Stimulated activated CD8-positive, alpha-beta memory T cell treated with anti-CD3 and anti-CD28 coated beads, Interleukin-15, amount 100 ng/mL, for 24 hours (primary cell): ENCODE measurements around the gene DNASE1L3.
"Not testable (repeated sequence)": the region's sequence is repeated elsewhere in the genome, so short reads cannot be mapped to it uniquely, and the experiment has no call there.

Source experiments
- DNase-seq: peaks from one replicate; pipeline ENCODE4 v3.0.0-alpha.2; 2020; ENCODE audit warnings: low read depth

The DNASE1L3 gene, protein sequence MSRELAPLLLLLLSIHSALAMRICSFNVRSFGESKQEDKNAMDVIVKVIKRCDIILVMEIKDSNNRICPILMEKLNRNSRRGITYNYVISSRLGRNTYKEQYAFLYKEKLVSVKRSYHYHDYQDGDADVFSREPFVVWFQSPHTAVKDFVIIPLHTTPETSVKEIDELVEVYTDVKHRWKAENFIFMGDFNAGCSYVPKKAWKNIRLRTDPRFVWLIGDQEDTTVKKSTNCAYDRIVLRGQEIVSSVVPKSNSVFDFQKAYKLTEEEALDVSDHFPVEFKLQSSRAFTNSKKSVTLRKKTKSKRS

DNA sequence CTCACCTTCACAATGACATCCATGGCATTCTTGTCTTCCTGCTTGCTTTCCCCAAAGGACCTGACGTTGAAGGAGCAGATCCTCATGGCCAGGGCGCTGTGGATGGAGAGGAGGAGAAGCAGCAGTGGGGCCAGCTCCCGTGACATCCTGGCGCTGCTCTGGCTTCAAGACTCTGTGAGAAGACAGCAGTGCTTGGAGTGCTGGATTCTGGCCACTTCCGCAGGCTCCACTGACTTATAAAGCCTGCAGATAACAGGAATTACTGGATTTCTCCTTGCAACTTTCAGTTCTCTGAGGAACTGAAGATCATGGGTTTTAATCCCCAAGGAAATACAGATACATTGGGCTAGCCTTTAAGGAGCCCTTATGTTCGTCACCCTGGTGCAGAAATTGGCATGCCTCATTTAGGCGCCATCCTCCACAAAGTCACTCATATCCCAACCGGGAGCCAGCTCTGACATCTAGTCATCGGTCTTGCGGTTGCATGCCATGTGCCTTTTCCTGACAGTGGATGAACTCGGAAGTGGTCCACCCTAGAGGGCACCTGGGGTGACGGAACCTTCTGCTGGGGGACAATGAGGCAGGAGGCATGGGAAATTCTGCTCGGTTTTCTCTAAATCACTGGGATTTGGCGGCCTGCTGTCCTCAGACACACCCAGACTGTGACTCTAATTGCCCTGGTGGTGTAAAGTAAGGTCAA, at the start of gene DNASE1L3:
TSS of gene DNASE1L3 (minus strand) at position 212 of the 700 bp plus-strand sequence. CDS start at position 146, 66 bp downstream.
- DNase-seq = no peak

DNA sequence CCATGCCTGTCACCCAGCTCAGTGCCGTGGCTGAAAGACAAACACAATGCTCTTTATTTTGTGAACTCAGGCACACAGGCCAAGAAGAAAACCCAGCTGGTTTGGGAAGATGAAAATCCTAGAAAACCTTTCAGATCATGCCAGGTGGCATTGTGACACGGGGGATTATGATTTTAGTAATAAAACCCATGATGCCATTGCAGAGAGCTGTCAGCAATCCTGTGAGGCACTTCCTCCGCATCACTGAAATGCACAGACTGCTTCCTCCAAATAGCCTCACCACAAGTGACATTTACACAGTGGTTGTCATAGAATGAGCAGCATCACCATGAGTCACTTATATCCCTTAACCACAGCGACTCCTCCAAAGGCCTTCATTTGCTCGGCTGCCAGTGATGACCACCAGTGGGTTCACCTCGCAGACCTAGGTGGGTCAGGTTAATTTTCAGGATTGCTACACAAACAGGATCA, 49.5 kb upstream of the DNASE1L3 start:
- DNase-seq = no peak

DNA sequence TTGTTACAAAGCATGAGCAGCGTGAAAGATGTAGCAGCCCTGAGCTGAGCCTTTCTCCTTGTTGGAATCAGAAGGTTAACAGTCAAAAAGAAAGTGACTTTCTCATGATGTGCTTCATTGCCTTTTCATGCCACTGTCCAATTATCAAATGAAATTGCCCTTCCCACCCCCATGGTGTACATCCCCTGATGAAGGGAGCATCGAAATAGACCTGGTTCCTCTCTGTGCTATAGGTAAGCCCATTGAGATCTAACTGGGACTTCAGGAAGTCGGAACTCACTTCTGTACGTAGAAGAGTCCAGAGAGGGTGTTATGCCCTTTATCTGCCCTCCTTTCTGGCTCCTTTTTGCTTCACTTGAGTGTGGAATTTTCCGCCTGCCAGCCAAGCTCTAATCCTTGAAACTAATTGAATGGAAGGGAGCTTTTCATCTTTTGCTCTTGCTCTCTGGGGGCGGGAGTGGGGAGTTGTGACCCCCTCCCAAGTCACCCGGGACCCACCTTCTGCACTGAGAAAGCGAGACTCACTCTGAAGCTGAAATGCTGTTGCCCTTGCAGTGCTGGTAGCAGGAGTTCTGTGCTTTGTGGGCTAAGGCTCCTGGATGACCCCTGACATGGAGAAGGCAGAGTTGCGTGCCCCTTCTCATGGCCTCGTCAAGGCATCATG, 47.8 kb upstream of the DNASE1L3 start:
- DNase-seq = no peak

DNA sequence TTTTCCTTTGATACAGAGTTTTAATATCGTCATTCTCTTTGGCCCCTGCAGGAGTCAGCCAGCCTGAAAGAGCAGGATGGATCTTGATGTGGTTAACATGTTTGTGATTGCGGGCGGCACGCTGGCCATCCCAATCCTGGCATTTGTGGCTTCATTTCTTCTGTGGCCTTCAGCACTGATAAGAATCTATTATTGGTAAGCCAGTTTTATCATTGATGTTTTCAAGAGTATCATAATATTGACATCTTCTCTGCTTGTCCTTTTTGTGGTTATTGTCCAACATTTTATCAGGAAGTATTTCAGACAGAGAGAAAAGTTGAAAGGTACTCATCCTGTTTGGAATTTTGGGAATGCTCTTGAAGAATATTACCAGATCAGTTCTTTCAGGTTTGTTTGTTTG, 45.7 kb upstream of the DNASE1L3 start:
- DNase-seq = no peak

DNA sequence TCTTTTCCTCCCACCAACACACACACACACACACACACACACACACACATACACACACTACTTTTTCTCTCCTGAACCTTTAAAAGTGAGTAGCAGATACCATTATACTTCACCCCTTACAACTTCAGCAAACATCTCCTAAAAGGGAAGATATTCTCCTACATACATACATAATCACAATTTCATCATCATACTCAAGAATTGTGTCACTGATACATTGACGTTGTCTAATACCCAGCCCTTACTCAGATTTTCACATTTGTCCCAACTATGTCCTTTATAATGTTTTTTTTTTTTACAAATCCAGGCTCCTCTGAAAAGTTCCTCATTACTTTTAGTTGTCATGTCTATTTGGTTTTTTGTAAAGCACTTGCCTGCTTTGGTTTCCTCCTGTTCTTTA, 45.3 kb upstream of the DNASE1L3 start:
- DNase-seq = no peak

DNA sequence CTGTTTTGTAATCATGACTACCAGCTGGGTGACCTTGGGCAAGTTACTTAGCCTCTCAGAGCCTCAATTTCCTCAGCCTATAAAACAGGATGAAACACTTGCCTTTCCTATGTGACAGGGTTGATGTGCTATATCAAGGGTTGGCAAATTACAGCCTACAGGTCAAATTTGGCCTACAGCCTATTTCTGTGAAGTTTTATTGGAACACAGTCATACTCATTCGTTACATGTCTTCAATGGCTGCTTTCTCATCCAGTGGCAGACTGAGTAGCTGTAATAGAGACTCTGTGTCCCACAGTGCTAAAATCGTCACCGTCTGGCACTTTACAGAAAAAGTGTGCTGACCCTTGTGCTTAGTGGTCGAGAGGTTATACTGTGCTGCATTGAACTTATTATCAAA, 43.4 kb upstream of the DNASE1L3 start:
- DNase-seq = no peak

DNA sequence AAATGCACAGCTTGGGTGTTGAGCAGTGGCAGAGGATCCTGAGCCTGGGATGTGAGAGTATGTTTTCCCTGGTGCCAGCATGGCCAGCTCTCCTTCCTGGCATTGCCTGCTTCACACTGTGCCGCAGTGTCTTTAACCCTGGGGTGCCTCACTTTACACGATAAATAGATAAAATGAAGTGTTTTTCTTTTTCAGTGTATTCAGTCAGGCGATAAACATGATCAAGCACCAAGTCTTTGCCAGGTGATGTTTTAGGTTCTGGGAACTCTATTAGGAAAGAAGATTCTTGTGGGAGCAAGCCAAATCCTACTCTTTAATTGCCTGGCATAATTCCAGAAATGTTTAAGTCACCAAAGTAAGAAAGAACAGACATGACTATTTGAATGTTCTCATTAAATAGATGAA, 40.9 kb upstream of the DNASE1L3 start:
- no peak for DNase-seq

DNA sequence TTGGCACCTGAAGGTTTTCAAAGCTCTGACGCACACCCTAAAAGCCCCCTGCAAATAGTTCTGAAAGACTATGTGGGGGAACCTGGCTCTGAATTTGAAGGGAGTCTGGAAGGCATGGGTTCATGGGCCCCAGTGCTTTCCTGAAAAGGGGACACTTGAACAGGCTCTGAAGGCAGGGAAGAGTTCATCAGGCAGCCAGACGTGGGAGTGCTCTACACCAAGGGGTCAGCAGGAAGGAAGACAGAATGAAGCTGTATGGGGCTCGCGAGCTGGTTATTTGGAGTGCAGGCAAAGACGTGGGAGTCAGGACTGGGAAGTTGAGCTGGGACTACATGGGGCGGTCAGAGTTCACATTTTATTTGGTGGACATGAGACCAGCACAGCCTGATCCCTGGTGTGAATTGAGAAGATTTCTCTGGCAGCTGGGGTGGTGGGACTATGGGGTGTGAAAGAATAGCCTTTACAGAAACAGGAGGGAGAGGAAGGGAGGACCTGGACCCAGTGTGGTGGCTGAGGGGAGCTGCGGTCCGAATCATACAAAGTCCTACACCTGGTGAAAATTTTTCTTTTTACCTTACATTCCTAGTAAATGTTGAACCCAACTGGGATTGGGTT, 39.4 kb upstream of the DNASE1L3 start:
- DNase-seq = no peak

DNA sequence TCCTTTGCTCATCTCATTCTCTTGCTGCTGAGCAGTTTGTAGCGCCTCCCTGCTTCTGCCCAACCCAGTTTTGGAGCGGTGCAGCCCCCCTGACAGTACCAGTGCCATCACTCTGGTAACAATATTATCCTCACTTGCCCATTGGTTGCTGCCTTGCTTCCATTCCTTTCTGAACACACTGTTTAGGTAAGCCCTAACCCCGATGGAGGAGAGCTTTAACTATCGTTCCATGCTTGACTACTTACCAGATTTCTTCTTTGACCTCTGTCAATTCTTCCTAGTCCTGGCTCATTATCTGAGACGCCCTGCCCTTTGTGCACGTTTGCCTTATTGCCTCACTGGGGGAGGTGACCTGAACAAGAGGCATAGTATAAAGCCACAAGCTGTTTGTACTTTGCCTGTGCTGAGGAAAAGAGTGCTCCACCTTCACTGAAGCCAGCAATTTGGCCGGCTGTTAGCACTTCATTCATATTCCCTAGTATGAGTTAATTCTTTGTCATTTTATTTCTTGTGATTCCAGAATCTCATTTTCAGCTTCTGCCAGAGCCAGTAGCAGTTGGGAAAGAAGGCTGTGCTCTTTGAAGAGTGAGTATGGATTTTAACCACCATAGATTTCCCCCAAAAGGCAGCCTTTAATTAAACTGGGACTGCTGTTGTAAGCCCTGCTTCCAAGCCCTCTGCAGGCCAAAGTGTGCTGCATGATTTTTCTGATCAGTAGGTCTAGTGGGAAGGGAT, 38.8 kb upstream of the DNASE1L3 start:
- no peak for DNase-seq

DNA sequence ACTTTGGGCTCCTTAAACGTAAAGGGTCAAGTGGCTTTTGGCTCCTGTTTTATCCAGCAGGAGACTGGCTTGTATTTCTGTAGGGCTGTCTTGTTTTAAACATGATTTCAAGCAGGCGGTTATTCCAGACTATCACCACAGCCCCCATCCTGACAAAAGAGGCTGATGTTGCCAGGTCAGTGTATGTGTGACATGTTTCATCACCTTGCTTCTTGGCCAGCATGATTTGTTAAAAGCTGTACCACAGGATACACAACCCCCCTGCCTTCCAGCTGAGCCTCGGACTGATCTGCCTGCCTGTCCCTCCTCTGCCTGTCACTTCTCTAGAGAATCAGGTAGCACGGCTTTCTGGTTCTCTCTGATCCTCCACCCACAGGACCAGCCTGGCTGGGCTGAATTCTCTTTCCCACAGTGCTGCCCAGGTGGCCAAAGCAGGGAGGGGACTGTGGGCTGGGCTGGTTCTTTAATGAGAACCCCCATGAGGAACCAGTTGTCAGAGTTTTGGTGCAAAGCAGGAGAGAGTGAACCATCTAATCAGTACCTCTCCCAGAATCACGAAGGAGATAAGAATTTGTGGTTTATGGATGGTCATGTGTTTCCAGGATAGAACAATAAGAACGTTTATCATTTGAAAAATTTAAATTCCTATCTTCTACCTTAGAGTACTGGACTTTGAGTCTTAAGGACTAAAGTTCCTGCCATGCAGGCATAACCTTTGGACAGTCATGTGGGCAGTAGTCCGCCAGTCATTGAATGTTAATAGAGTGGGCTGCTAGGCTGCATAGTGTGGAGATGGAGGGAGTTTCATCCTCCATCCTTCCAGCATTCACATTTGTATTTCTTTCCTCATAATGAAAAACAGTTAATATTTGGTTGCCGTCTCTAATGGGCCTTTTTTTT, 35.6 kb upstream of the DNASE1L3 start:
- no peak for DNase-seq

DNA sequence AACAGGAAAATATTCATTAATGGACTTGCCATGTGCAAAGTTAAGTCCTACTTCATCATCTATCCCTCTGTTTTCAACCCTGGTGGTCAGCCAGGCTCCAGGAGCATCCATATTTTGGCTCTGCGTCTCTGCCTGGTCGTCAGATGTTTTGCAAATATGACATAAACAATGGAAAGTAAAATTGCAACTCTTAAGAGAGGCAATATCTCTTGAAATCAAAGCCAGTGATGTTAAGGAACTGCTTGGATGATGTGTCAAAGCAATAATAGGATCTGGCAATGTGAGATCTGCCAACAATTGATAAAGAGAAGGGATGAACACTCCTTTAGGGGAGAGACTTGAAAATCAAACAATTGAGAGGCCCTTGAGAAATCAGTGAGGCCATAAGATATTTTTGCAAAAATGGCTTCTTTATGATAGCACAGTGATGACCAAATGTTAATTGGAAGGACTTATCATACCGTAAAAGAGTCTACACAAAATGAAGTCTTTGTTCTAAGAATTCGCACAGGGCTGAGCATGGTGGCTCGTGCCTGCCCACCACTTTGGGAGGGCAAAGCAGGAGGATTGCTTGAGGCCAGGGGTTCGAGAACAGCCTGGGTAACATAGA, 33.3 kb upstream of the DNASE1L3 start:
- DNase-seq = no peak

DNA sequence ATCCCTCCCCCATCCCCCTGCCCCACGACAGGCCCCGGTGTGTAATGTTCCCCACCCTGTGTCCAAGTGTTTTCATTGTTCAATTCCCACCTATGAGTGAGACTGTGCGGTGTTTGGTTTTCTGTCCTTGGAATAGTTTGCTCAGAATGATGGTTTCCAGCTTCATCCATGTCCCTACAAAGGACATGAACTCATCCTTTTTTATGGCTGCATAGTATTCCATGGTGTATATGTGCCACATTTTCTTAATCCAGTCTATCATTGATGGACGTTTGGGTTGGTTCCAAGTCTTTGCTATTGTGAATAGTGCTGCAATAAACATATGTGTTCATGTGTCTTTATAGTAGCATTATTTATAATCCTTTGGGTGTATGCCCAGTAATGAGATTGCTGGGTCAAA, 32.1 kb upstream of the DNASE1L3 start:
- not testable (repeated sequence) for DNase-seq

DNA sequence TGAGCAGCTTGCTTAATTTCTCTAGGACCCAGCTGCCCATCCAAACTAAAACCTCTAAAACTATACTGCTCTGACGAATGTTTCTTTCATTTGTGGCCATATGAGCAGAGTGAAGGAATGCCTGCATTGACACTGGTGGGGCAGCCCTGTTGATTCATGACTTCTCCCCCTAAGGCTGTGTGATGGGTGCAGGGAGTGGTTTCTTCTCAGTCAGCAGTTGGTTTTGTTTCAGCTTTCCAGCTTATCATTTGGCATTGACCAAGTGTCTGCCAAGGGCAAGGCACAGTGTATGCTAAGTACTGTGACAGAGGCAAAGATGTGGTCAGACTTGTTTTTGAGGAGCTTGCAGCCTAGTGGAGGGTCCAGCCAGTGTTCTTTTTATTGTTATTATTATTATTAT, 31.6 kb upstream of the DNASE1L3 start:
- no peak for DNase-seq

DNA sequence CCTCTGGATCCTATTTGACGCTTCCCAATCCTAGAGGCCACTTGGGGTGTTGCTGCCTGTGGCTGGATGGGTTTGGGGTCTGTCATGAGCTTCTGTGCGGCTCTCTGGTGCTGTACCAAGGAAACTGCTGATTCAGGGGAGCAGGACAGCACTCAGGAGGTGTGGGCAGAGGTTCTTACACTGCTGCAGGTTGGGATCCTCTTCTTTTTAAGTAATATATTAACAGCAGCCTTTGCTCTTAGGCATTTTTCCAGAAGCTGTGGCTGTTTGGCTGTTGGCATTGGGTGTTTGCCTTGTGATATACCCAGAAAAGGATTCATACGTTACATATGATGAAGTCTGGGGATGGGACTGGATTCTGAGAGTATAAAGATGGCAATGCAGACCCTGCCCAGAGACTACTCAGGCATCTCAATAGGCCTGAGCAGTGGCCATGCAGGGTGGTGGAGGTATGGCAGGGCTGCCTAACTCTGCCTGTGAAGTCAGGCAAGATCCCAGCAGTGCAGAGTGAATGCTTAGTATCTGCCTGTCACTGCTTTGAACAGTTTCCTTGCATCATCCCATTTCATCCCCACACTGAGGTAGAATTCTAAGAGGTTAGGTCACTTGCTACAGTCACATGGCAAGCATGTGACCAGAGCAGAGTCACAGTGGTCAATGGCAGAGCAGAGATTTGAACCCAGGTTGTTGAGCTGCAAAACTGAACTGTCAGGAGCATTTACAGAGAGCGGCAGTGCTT, 30.7 kb upstream of the DNASE1L3 start:
- DNase-seq = no peak

DNA sequence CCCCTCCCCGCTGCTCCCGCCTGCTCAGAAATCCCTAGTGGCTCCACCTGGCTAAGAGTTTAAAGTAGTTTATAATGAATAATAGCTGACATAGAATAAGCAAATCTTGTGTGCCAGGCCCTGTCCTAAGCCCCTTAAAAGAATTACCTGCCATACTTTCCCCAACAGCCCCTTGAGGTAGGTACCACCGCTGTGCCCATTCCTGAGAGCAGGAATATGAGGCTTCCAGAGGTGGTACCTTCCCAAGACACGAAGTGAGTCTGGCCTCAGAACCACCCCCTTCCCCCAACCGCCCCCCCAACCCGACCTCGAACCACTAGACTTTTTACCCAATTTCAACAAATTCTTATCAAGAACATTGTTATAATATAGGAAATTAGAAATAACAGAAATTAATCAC, 28.1 kb upstream of the DNASE1L3 start:
- DNase-seq = no peak

DNA sequence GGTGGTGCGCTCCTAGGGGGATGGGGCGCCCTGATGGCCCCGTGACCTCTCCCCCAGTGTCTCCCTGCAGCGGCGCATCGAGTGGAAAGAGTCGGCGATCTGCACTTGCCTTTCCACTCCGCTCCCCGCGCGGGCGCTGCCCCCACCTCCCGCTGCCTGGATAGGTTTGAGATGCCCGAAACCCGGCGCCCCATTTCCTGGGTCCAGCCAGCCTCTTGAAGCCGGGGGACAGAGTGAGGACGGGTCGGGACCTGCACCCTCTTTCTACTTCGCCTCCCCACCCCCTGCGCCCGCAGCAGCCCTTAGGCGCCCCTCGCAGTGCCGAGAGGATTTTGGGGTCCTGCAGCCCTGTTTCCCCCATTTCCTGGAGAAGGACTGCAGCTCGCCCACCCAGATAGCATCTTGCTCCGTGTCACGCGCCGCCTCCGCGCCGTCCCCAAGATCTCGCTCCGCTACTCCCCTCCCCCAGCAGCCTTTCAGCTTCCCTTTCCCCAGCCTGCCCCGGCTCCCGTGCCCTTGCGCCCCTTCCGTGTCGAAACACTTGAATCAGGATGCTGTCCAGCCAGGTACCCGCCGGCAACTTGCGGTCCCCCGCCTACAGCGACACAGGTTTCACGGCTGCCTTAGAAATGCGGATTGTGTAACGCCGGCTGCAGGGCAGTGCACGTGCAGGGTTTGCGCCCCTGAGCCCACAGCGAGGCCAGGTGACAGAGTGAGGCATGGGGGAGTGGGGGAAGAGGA, 27.3 kb upstream of the DNASE1L3 start:
- no peak for DNase-seq

DNA sequence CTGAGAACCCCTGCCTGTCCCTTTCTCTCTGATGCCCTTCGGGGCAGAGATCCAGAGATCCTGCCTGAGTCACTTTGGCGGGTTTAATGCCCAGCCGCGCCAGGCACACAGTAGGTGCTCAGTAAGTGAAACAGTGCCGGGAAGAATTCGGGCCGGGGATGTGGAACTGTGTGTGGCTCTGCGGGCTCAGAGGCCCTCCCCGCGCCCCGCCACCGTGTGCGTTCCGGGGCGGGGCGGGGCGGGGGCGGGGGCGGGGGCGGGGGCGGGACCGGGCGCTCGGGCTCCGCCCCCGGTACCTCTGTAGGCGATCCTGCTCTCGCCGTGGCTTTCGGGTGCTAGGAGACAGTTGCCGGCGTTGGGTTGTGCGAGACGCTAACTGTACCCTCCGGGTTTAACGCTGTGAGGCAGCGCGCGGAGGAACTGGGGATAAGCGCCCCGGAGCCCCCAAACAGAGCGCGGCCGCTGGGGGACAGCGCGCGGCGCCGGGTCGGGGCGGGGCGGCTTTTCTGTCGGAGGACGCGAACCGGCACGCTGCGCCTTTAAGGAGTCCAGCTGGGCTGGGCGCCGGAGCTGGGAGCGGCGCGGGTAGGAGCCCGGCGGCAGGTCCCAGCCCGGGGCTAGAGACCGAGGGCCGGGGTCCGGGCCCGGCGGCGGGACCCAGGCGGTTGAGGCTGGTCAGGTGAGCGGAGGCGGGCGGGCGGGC, 26.6 kb upstream of the DNASE1L3 start, which contains the start of gene ABHD6:
TSS of gene ABHD6 (plus strand) at position 555 of the 703 bp plus-strand sequence. CDS start 18,795 bp downstream, outside the sequence.
- DNase-seq = peak; percentile 73
